Caki2 (cell line): ENCODE results near the gene TGFBR1. TPM values are rescaled to one million over a fixed set of nuclear protein-coding genes. Genes with fewer than 3 reads are reported as not detected.
"Not testable (repeated sequence)": the region's sequence is repeated elsewhere in the genome, so short reads cannot be mapped to it uniquely, and the experiment has no call there.

Experiments
- DNase-seq: peaks from one replicate; pipeline ENCODE4 v3.0.0-alpha.2; 2015; ENCODE audit warnings: low read depth
- in situ Hi-C: cut with HindIII; loops from 2 replicates; pipeline ENCODE4 v1.10.0; 2016; ENCODE audit warnings: low sequenced_read_pairs, low pct_unique_long_range_greater_than_20kb, mixed read lengths
- total RNA-seq: library from RNA; depleted of rRNA; stranded (reverse); fragments of >200 nt; shearing (Covaris generic); gene quantifications from 2 replicates; pipeline ENCODE4 v1.2.3, GENCODE V29; 2014; ENCODE audit warnings: low replicate concordance

TGFBR1 gene
- total RNA-seq, 1 experiment from 2014 or later, result 8.1 TPM

- no peak for DNase-seq
- in situ Hi-C loops, result no loop called here
These were observed 30.7 kb upstream of the TGFBR1 start for GRCh38 chr9:99073985-99074901.

- DNase-seq, result no peak
- in situ Hi-C loops, result no loop called here
These were observed 30.0 kb upstream of the TGFBR1 start for GRCh38 chr9:99074902-99075245.

GRCh38 chr9:99075246-99075912 lies 29.5 kb upstream of the TGFBR1 start:
- in situ Hi-C loops, result no loop called here
- no peak for DNase-seq

GRCh38 chr9:99076030-99076429 lies 28.9 kb upstream of the TGFBR1 start:
- in situ Hi-C loops, result no loop called here

GRCh38 chr9:99076483-99077171 lies 28.3 kb upstream of the TGFBR1 start:
- no peak for DNase-seq
- in situ Hi-C loops, result no loop called here

More at GRCh38 chr9:99076030-99076429, 28.9 kb upstream of the TGFBR1 start:
- no peak for DNase-seq

- DNase-seq, result no peak
- in situ Hi-C loops, result no loop called here
These were observed 26.2 kb upstream of the TGFBR1 start for GRCh38 chr9:99078717-99079116.

GRCh38 chr9:99079542-99079941 lies 25.4 kb upstream of the TGFBR1 start:
- in situ Hi-C loops, result no loop called here
- DNase-seq, result no peak

- no peak for DNase-seq
- in situ Hi-C loops, result no loop called here
These were observed 21.9 kb upstream of the TGFBR1 start for GRCh38 chr9:99083051-99083450.

- in situ Hi-C loops, result no loop called here
- DNase-seq, result no peak
These were observed 18.7 kb upstream of the TGFBR1 start for GRCh38 chr9:99085949-99086948.

GRCh38 chr9:99087462-99087861 lies 17.5 kb upstream of the TGFBR1 start:
- no peak for DNase-seq
- in situ Hi-C loops, result no loop called here

- DNase-seq, result no peak
These were observed 14.4 kb upstream of the TGFBR1 start for GRCh38 chr9:99090336-99091130.

GRCh38 chr9:99092643-99093491 lies 12.0 kb upstream of the TGFBR1 start:
- no peak for DNase-seq
- in situ Hi-C loops, result no loop called here

More at GRCh38 chr9:99090336-99091130, 14.4 kb upstream of the TGFBR1 start:
- in situ Hi-C loops, result no loop called here

GRCh38 chr9:99093492-99093791 lies 11.5 kb upstream of the TGFBR1 start:
- DNase-seq, result no peak
- in situ Hi-C loops, result no loop called here

- in situ Hi-C loops, result no loop called here
- DNase-seq, result no peak
These were observed 9.3 kb upstream of the TGFBR1 start for GRCh38 chr9:99095565-99095964.

- DNase-seq, result no peak
- in situ Hi-C loops, result no loop called here
These were observed 8.5 kb upstream of the TGFBR1 start for GRCh38 chr9:99096409-99096808.

- DNase-seq, in situ Hi-C loops: not testable (repeated sequence)
These were observed 4.9 kb upstream of the TGFBR1 start for GRCh38 chr9:99099806-99100585.
